GM23338 (cell line): ENCODE results near the gene STXBP5L. TPM values are rescaled to one million over a fixed set of nuclear protein-coding genes. Genes with fewer than 3 reads are reported as not detected.

Experiments
- ATAC-seq: fragments of 200-7000 bp; cut with Tn5 transposase; 3 replicates; pipeline ENCODE4 v1.9.1; 2020
- DNase-seq: peaks from one replicate; pipeline ENCODE4 v3.0.0-alpha.2; 2015; ENCODE audit warnings: low spot score
- H2AFZ ChIP-seq: fragments of 200-600 bp; sonication (generic); 2 replicates; pipeline ENCODE4 v1.8.0; 2016; ENCODE audit warnings: antibody characterized with exemption, mild to moderate bottlenecking, moderate library complexity
- H3F3A ChIP-seq: fragments of 200-600 bp; sonication (generic); replicated peaks from 2 replicates; pipeline ENCODE4 v1.8.0; 2017; ENCODE audit warnings: antibody characterized with exemption, mixed run types, low read depth
- H3K27ac ChIP-seq: fragments of 200-600 bp; sonication (generic); 2 replicates; pipeline ENCODE4 v1.6.1; 2016; ENCODE audit warnings: low read depth
- H3K27me3 ChIP-seq: fragments of 200-600 bp; sonication (generic); 2 replicates; pipeline ENCODE4 v1.8.0; 2016; ENCODE audit warnings: mild to moderate bottlenecking, mixed run types, moderate library complexity; ENCODE audit not compliant: insufficient read depth
- H3K36me3 ChIP-seq: fragments of 200-600 bp; sonication (generic); 2 replicates; pipeline ENCODE4 v1.8.0; 2016; ENCODE audit warnings: mild to moderate bottlenecking; ENCODE audit not compliant: insufficient read depth
- H3K4me1 ChIP-seq: fragments of 200-600 bp; sonication (generic); 2 replicates; pipeline ENCODE4 v1.8.0; 2016; ENCODE audit warnings: mild to moderate bottlenecking, moderate library complexity; ENCODE audit not compliant: insufficient read depth
- H3K4me2 ChIP-seq: fragments of 200-600 bp; sonication (generic); 2 replicates; pipeline ENCODE4 v1.7.1; 2017; ENCODE audit warnings: mixed run types
- H3K4me3 ChIP-seq: fragments of 200-600 bp; sonication (generic); 2 replicates; pipeline ENCODE4 v1.6.1; 2016; ENCODE audit warnings: mixed run types
- H3K79me2 ChIP-seq: fragments of 200-600 bp; sonication (generic); replicated peaks from 2 replicates; pipeline ENCODE4 v1.8.0; 2017; ENCODE audit warnings: mild to moderate bottlenecking; ENCODE audit not compliant: insufficient read depth
- H3K9me2 ChIP-seq: fragments of 200-600 bp; sonication (generic); 2 replicates; pipeline ENCODE4 v1.8.0; 2017; ENCODE audit not compliant: insufficient read depth
- H4K20me1 ChIP-seq: fragments of 200-600 bp; sonication (generic); replicated peaks from 2 replicates; pipeline ENCODE4 v1.8.0; 2017; ENCODE audit warnings: mild to moderate bottlenecking; ENCODE audit not compliant: insufficient read depth
- H3K27ac Mint-ChIP-seq: 2 replicates; pipeline ENCODE4 v1.8.0; 2020; ENCODE audit warnings: inconsistent platforms, mild to moderate bottlenecking, moderate library complexity, mixed read lengths
- H3K27me3 Mint-ChIP-seq: 3 replicates; pipeline ENCODE4 v1.8.0; 2022; ENCODE audit warnings: low read depth, mild to moderate bottlenecking, moderate library complexity, mixed read lengths, inconsistent platforms; ENCODE audit not compliant: insufficient read depth, poor library complexity
- H3K36me3 Mint-ChIP-seq: 3 replicates; pipeline ENCODE4 v1.8.0; 2021; ENCODE audit warnings: low read depth, mild to moderate bottlenecking, inconsistent platforms, moderate library complexity, mixed read lengths
- H3K4me1 Mint-ChIP-seq: 3 replicates; pipeline ENCODE4 v1.8.0; 2020; ENCODE audit warnings: mild to moderate bottlenecking, inconsistent platforms, mixed read lengths
- H3K4me3 Mint-ChIP-seq: 3 replicates; pipeline ENCODE4 v1.8.0; 2021; ENCODE audit warnings: moderate library complexity, mild to moderate bottlenecking, inconsistent platforms, mixed read lengths
- H3K9me3 Mint-ChIP-seq: 3 replicates; pipeline ENCODE4 v1.8.0; 2020; ENCODE audit warnings: moderate library complexity, mild to moderate bottlenecking, inconsistent platforms, mixed read lengths
- CREB1 ChIP-seq: fragments of 250-450 bp; sonication (Bioruptor Pico); IDR thresholded peaks from 2 replicates; pipeline ENCODE4 v1.5.0; 2020; ENCODE audit warnings: low read depth, mild to moderate bottlenecking, moderate library complexity
- POLR2AphosphoS5 ChIP-seq: IDR thresholded peaks from 2 replicates; pipeline ENCODE4 v1.6.1; 2016; ENCODE audit warnings: antibody characterized with exemption, low read depth
- ZNF114 ChIP-seq: fragments of 250-450 bp; sonication (Bioruptor Pico); IDR thresholded peaks from 2 replicates; pipeline ENCODE4 v1.5.0; 2020; ENCODE audit warnings: mild to moderate bottlenecking, moderate library complexity
- ZNF331 ChIP-seq: fragments of 250-450 bp; sonication (Bioruptor Pico); IDR thresholded peaks from 2 replicates; pipeline ENCODE4 v1.5.0; 2020; ENCODE audit warnings: low read depth, mild to moderate bottlenecking, moderate library complexity
- ZNF462 ChIP-seq: fragments of 250-450 bp; sonication (Bioruptor Pico); IDR thresholded peaks from 2 replicates; pipeline ENCODE4 v1.5.0; 2020; ENCODE audit warnings: mild to moderate bottlenecking, moderate library complexity
- polyA plus RNA-seq: library from polyadenylated mRNA; unstranded; fragments of >200 nt; fragmentation: Nextera tagmentation; extraction: Ambion mirVana; gene quantifications from 2 replicates; pipeline ENCODE4 v1.2.1, GENCODE V29; 2016
- total RNA-seq: library from RNA; depleted of rRNA; stranded (reverse); fragments of >200 nt; shearing (Covaris generic); gene quantifications from 2 replicates; pipeline ENCODE4 v1.2.3, GENCODE V29; 2014
- TF ChIP-seq, protein P1 (sequence below): IDR thresholded peaks from one replicate; pipeline ENCODE4 v1.6.1; 2018; ENCODE audit warnings: antibody characterized with exemption; ENCODE audit not compliant: unreplicated experiment
- TF ChIP-seq, protein P2 (sequence below), 2 experiments: fragments of 200-600 bp in 1 of 2; sonication (generic) in 1 of 2; conservative IDR thresholded peaks; 2 replicates each; pipeline versions ENCODE4 v1.5.1 to v1.6.1; 2016 to 2017; ENCODE audit warnings: antibody characterized with exemption in 2 of 2, low read depth in 2 of 2, mild to moderate bottlenecking in 2 of 2, moderate library complexity in 1 of 2

The STXBP5L gene
- total and polyA plus RNA-seq, 2 experiments from 2014 or later: 4.2 to 6.0 TPM

DNA sequence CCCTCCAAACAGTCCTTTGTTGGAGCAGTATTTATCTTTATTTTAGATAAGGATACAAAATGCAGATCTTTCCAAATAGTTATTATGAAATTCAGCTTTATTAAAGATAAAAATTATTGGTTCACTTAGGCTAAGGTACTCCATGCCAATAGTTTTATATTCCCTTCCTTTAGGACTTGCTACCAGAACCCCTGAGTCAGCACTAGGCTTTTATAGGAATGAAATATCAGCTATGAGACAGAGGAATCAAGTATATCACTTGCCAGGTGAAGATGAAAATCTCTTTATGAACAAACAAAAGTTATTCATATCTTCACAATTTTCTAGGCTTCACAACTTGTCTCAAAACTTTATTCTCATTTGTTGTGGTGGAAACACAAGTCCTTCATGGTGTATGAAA lies 416.3 kb downstream of the STXBP5L start (continued):
- TF ChIP-seq ZNF462 (CRISPR knock-in tag) (no peak), ZNF331 (CRISPR knock-in tag) (no peak), POLR2AphosphoS5 (no peak)
- TF ChIP-seq, protein P1, sequence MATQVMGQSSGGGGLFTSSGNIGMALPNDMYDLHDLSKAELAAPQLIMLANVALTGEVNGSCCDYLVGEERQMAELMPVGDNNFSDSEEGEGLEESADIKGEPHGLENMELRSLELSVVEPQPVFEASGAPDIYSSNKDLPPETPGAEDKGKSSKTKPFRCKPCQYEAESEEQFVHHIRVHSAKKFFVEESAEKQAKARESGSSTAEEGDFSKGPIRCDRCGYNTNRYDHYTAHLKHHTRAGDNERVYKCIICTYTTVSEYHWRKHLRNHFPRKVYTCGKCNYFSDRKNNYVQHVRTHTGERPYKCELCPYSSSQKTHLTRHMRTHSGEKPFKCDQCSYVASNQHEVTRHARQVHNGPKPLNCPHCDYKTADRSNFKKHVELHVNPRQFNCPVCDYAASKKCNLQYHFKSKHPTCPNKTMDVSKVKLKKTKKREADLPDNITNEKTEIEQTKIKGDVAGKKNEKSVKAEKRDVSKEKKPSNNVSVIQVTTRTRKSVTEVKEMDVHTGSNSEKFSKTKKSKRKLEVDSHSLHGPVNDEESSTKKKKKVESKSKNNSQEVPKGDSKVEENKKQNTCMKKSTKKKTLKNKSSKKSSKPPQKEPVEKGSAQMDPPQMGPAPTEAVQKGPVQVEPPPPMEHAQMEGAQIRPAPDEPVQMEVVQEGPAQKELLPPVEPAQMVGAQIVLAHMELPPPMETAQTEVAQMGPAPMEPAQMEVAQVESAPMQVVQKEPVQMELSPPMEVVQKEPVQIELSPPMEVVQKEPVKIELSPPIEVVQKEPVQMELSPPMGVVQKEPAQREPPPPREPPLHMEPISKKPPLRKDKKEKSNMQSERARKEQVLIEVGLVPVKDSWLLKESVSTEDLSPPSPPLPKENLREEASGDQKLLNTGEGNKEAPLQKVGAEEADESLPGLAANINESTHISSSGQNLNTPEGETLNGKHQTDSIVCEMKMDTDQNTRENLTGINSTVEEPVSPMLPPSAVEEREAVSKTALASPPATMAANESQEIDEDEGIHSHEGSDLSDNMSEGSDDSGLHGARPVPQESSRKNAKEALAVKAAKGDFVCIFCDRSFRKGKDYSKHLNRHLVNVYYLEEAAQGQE: no peak

DNA sequence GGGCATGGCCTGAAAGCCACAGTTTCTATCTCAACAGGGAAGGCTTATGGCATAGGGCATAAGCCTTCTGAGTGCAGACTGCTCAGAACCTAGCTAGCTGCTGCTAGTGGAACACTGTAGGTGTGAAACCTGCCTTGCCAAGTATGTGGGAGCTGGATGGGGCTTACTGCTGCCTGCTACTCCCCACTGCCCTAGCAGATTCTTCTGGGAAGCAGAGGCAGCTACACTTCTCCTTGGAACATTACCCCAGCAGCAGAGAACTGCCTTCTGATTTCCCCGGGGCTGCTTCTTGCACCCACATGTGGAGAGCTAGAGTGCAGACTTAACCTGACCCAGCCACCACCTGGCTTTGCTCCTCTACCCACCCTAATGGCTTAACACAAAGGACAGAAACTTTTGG lies 422.1 kb downstream of the STXBP5L start:
- Mint-ChIP-seq H3K4me1 (no peaks in the 10 kb centered on the region), H3K27me3 (peaks cover 2% of the 10 kb centered on the region), H3K4me3 (no peak overlapping the region), H3K27ac (no peak overlapping the region), H3K9me3 (no peaks in the 10 kb centered on the region), H3K36me3 (no peaks in the 10 kb centered on the region; the same call in 2 of the 3 replicates)
- H4K20me1 ChIP-seq: no peaks in the 10 kb centered on the region
- H3F3A ChIP-seq: no peaks in the 10 kb centered on the region
- no peak for DNase-seq
- H3K9me2 ChIP-seq: no peaks in the 10 kb centered on the region
- H3K36me3 ChIP-seq: no peaks in the 10 kb centered on the region
- no peak overlapping the region for H3K4me2 ChIP-seq
- H2AFZ ChIP-seq: no peak overlapping the region
- no peaks in the 10 kb centered on the region for H3K27me3 ChIP-seq
- H3K27ac ChIP-seq: no peak overlapping the region
- H3K4me3 ChIP-seq: no peak overlapping the region
- no peaks in the 10 kb centered on the region for H3K79me2 ChIP-seq
- TF ChIP-seq, protein P2, sequence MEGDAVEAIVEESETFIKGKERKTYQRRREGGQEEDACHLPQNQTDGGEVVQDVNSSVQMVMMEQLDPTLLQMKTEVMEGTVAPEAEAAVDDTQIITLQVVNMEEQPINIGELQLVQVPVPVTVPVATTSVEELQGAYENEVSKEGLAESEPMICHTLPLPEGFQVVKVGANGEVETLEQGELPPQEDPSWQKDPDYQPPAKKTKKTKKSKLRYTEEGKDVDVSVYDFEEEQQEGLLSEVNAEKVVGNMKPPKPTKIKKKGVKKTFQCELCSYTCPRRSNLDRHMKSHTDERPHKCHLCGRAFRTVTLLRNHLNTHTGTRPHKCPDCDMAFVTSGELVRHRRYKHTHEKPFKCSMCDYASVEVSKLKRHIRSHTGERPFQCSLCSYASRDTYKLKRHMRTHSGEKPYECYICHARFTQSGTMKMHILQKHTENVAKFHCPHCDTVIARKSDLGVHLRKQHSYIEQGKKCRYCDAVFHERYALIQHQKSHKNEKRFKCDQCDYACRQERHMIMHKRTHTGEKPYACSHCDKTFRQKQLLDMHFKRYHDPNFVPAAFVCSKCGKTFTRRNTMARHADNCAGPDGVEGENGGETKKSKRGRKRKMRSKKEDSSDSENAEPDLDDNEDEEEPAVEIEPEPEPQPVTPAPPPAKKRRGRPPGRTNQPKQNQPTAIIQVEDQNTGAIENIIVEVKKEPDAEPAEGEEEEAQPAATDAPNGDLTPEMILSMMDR (conservative IDR thresholded peaks at IDR 0.05; ENCODE audit: low read depth in 2 of 2): no peak
- no peak for TF ChIP-seq ZNF114 (CRISPR knock-in tag)
- no peak for TF ChIP-seq CREB1
- ATAC-seq: no peak
- no peaks in the 10 kb centered on the region for H3K4me1 ChIP-seq
